PC-3 (cell line): ENCODE data around the gene GPD1L. TPM values are rescaled to one million over a fixed set of nuclear protein-coding genes. Genes with fewer than 3 reads are reported as not detected.
"Not testable (repeated sequence)": the region's sequence is repeated elsewhere in the genome, so short reads cannot be mapped to it uniquely, and the experiment has no call there.

ENCODE experiments used
- ATAC-seq: fragments of 200-7000 bp; cut with Tn5 transposase; 2 replicates; pipeline ENCODE4 v1.9.1; 2020; ENCODE audit warnings: mild to moderate bottlenecking, moderate library complexity
- BruUV-seq: library from RNA; stranded (reverse); fragments of 400-500 nt; replicated peaks from 2 replicates; lab custom pipeline; 2021; lab: Mats Ljungman, UMichigan
- CTCF ChIA-PET: fragments of 300-600 bp; sonication (Branson Sonifier 250); formaldehyde crosslinking; loops from one replicate; lab custom pipeline; 2022; ENCODE audit warnings: antibody characterized with exemption; lab: Charles Lee
- POLR2A ChIA-PET: fragments of 300-600 bp; sonication (Branson Sonifier 250); formaldehyde crosslinking; loops from one replicate; lab custom pipeline; 2022; ENCODE audit warnings: antibody characterized with exemption; ENCODE audit not compliant: unreplicated experiment; lab: Charles Lee
- DNase-seq: peaks from one replicate; pipeline ENCODE4 v3.0.0-alpha.2; 2015
- H2AFZ ChIP-seq: fragments of 300-600 bp; sonication (generic); 2 replicates; pipeline ENCODE4 v1.6.0; 2016; ENCODE audit warnings: antibody characterized with exemption, low read length
- H3F3A ChIP-seq: fragments of 300-600 bp; sonication (generic); one replicate; pipeline ENCODE4 v1.6.0; 2017; ENCODE audit warnings: antibody characterized with exemption, low read length, control low read depth, mild to moderate bottlenecking; ENCODE audit not compliant: unreplicated experiment
- H3K27ac ChIP-seq: fragments of 300-600 bp; sonication (generic); 2 replicates; pipeline ENCODE4 v1.5.1; 2016; ENCODE audit warnings: mild to moderate bottlenecking, low read length
- H3K27me3 ChIP-seq: fragments of 300-600 bp; sonication (generic); 2 replicates; pipeline ENCODE4 v1.6.1; 2016; ENCODE audit warnings: low read length, mixed read lengths
- H3K36me3 ChIP-seq: fragments of 300-600 bp; sonication (generic); 2 replicates; pipeline ENCODE4 v1.6.1; 2016; ENCODE audit warnings: low read depth, mixed run types, low read length, mixed read lengths
- H3K4me1 ChIP-seq: fragments of 300-600 bp; sonication (generic); 2 replicates; pipeline ENCODE4 v1.5.1; 2016; ENCODE audit warnings: low read length; ENCODE audit not compliant: insufficient read depth
- H3K4me2 ChIP-seq: fragments of 300-600 bp; sonication (generic); 2 replicates; pipeline ENCODE4 v1.6.0; 2016; ENCODE audit warnings: low read length
- H3K4me3 ChIP-seq: fragments of 300-600 bp; sonication (generic); 2 replicates; pipeline ENCODE4 v1.5.1; 2016; ENCODE audit warnings: mild to moderate bottlenecking, low read length, mixed read lengths
- H3K79me2 ChIP-seq: fragments of 300-600 bp; sonication (generic); 2 replicates; pipeline ENCODE4 v1.6.1; 2017; ENCODE audit warnings: low read length, mixed read lengths
- H3K9ac ChIP-seq: fragments of 300-600 bp; sonication (generic); 2 replicates; pipeline ENCODE4 v1.6.0; 2016; ENCODE audit warnings: mild to moderate bottlenecking, low read length
- H3K9me2 ChIP-seq: fragments of 300-600 bp; sonication (generic); replicated peaks from 2 replicates; pipeline ENCODE4 v1.6.1; 2016; ENCODE audit warnings: mixed run types, low read length, mixed read lengths
- H3K9me3 ChIP-seq: fragments of 300-600 bp; sonication (generic); 2 replicates; pipeline ENCODE4 v1.6.1; 2016; ENCODE audit warnings: low read length, mixed read lengths
- H4K20me1 ChIP-seq: fragments of 300-600 bp; sonication (generic); 2 replicates; pipeline ENCODE4 v1.6.1; 2016; ENCODE audit warnings: low read length, mixed read lengths
- EZH2 ChIP-seq: fragments of 300-600 bp; sonication (generic); IDR thresholded peaks from one replicate; pipeline ENCODE4 v1.6.1; 2017; ENCODE audit warnings: antibody characterized with exemption, mild to moderate bottlenecking, low read length; ENCODE audit not compliant: unreplicated experiment
- EZH2phosphoT487 ChIP-seq: fragments of 300-600 bp; sonication (generic); IDR thresholded peaks from 2 replicates; pipeline ENCODE4 v1.6.1; 2018; ENCODE audit warnings: mild to moderate bottlenecking, antibody characterized with exemption, low read length, borderline replicate concordance
- intact Hi-C: fragments of 100-400 bp; cut with micrococcal nuclease; formaldehyde crosslinking; loops from 2 replicates; pipeline ENCODE4 v1.9.0; 2023
- total RNA-seq: library from RNA; depleted of rRNA; stranded (reverse); fragments of >200 nt; gene quantifications from 2 replicates; pipeline ENCODE4 v1.2.3, GENCODE V29; 2014
- TF ChIP-seq, protein P1 (sequence below): fragments of 300-600 bp; sonication (generic); conservative IDR thresholded peaks from 2 replicates; pipeline ENCODE4 v1.5.1; 2017; ENCODE audit warnings: antibody characterized with exemption, low read depth, mild to moderate bottlenecking, low read length

The GPD1L gene
- total RNA-seq, 1 experiment from 2014 or later, result 33.7 TPM

DNA sequence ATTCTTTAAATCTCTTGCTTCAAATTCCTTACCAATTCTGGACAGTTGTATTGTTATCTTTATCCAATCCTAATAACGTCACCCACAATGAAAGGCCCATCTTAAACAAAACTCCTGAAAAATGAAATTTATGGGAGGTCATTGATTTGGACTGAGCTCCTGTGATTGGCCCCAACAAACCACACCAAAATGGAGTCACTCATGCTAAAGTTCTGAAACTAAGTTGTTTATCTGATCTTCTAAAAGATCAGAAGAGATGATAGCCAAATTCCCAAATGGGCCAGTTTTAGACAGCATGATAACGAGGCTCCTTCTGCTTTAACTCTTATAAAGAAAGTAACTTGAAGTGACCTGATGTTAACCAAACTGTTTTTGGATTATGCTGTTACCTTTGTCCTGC, 39.7 kb upstream of the GPD1L start:
- H2AFZ ChIP-seq, result no peak overlapping the region
- intact Hi-C loops, result no loop called here
- H3K27ac ChIP-seq, result no peak overlapping the region
- H3K9me2 ChIP-seq, result no peaks in the 10 kb centered on the region
- POLR2A ChIA-PET, result no interaction called here
- H3K4me3 ChIP-seq, result no peak overlapping the region
- BruUV-seq, result no TSS peak
- no peaks in the 10 kb centered on the region for H3K27me3 ChIP-seq
- DNase-seq, result no peak
- no peaks in the 10 kb centered on the region for H3K79me2 ChIP-seq
- no peak for ATAC-seq
- TF ChIP-seq, protein P1, sequence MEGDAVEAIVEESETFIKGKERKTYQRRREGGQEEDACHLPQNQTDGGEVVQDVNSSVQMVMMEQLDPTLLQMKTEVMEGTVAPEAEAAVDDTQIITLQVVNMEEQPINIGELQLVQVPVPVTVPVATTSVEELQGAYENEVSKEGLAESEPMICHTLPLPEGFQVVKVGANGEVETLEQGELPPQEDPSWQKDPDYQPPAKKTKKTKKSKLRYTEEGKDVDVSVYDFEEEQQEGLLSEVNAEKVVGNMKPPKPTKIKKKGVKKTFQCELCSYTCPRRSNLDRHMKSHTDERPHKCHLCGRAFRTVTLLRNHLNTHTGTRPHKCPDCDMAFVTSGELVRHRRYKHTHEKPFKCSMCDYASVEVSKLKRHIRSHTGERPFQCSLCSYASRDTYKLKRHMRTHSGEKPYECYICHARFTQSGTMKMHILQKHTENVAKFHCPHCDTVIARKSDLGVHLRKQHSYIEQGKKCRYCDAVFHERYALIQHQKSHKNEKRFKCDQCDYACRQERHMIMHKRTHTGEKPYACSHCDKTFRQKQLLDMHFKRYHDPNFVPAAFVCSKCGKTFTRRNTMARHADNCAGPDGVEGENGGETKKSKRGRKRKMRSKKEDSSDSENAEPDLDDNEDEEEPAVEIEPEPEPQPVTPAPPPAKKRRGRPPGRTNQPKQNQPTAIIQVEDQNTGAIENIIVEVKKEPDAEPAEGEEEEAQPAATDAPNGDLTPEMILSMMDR, result no peak
- TF ChIP-seq EZH2 (no peak), EZH2phosphoT487 (no peak)
- CTCF ChIA-PET, result no interaction called here
- no peak overlapping the region for H3K9ac ChIP-seq
- H3K9me3 ChIP-seq, result no peaks in the 10 kb centered on the region
- no peaks in the 10 kb centered on the region for H3K36me3 ChIP-seq
- no peaks in the 10 kb centered on the region for H3K4me1 ChIP-seq
- H4K20me1 ChIP-seq, result no peaks in the 10 kb centered on the region
- no peaks in the 10 kb centered on the region for H3F3A ChIP-seq
- no peak overlapping the region for H3K4me2 ChIP-seq

DNA sequence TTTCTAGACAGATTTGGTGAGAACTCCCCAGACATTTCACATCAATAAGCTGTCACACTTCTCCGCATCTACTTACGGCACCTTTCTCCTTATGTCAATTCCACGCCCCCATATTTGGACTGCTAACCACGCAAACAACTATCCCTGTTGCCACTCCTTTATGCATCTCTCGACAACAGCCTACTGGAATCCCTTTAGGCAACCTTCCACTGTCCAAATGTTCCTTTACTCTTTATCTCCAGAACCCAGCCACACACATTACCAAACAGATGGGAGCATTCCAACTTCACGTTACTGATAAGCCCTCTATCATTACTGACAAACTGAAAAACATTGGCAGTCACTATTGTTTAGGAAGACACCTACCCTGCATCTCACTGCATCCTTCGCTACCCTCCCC, 32.2 kb upstream of the GPD1L start:
- H3K9me3 ChIP-seq, H3F3A ChIP-seq, DNase-seq, H3K4me2 ChIP-seq, H3K9ac ChIP-seq, H3K27ac ChIP-seq, BruUV-seq, CTCF ChIA-PET, H3K36me3 ChIP-seq, H3K4me3 ChIP-seq, intact Hi-C loops, POLR2A ChIA-PET, H4K20me1 ChIP-seq, ATAC-seq, H3K79me2 ChIP-seq, H2AFZ ChIP-seq, H3K9me2 ChIP-seq, H3K27me3 ChIP-seq: not testable (repeated sequence)
- H3K4me1 ChIP-seq, result peaks cover 14% of the 10 kb centered on the region

DNA sequence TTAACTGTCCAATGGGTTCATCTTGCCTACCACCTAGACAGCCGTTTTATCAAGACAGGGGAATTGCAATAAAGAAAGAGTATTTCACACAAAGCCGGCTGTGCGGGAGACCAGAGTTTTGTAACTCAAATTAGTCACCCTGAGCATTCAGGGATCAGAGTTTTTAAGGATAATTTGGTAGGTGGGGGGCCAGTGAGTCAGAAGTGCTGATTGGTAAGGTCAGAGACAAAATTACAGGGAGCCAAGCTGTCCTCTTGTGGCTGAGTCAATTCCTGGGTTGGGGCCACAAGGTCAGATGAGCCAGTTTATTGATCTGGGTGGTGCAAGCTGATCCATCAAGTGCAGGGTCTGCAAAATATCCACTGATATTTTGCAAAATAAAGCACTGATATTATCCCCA, 29.9 kb upstream of the GPD1L start:
- Histone ChIP-seq H3K9me2 (no peaks in the 10 kb centered on the region), H3K4me3 (no peak overlapping the region), H3K27ac (peak overlapping the region; percentile 21; the same call in 1 of the 2 replicates), H3K27me3 (no peaks in the 10 kb centered on the region), H3K9ac (no peak overlapping the region), H2AFZ (no peak overlapping the region), H3K9me3 (no peaks in the 10 kb centered on the region), H3K4me2 (peak overlapping the region; percentile 58), H3F3A (no peaks in the 10 kb centered on the region), H3K79me2 (no peaks in the 10 kb centered on the region), H3K36me3 (no peaks in the 10 kb centered on the region), H3K4me1 (peaks cover 14% of the 10 kb centered on the region), H4K20me1 (no peaks in the 10 kb centered on the region)
- ATAC-seq (peak; percentile 63), DNase-seq (peak; percentile 63)
- TF ChIP-seq, protein P1, result no peak
- no peak for TF ChIP-seq EZH2
- TF ChIP-seq EZH2phosphoT487, result no peak
- POLR2A ChIA-PET, result no interaction called here
- CTCF ChIA-PET, result no interaction called here
- intact Hi-C loops, result no loop called here
- BruUV-seq, result no TSS peak
